H9 (cell line): ENCODE data around the gene DAAM1. TPM values are rescaled to one million over a fixed set of nuclear protein-coding genes. Genes with fewer than 3 reads are reported as not detected.

Source experiments
- DNase-seq: peaks from one replicate; pipeline ENCODE4 v3.0.0-alpha.2; 2017
- H2AFZ ChIP-seq: one replicate; pipeline ENCODE4 v1.6.1; 2013; ENCODE audit warnings: mild to moderate bottlenecking, low read length, control low read depth, moderate library complexity
- H2AK5ac ChIP-seq: 2 replicates; pipeline ENCODE4 v1.6.1; 2013; ENCODE audit warnings: low read length, control low read depth, mixed read lengths; ENCODE audit not compliant: insufficient read length
- H2BK120ac ChIP-seq: one replicate; pipeline ENCODE4 v1.6.1; 2013; ENCODE audit warnings: low read depth, mild to moderate bottlenecking, low read length, control low read depth, inconsistent platforms; ENCODE audit not compliant: poor library complexity, severe bottlenecking
- H2BK12ac ChIP-seq: 2 replicates; pipeline ENCODE4 v1.6.1; 2013; ENCODE audit warnings: low read length, control low read depth, mixed read lengths, low read depth; ENCODE audit not compliant: insufficient read length
- H2BK15ac ChIP-seq: 2 replicates; pipeline ENCODE4 v1.6.1; 2013; ENCODE audit warnings: low read depth, low read length, control low read depth
- H2BK20ac ChIP-seq: one replicate; pipeline ENCODE4 v1.6.1; 2013; ENCODE audit warnings: low read depth, mild to moderate bottlenecking, low read length, control low read depth, inconsistent platforms; ENCODE audit not compliant: poor library complexity, severe bottlenecking
- H2BK5ac ChIP-seq: 2 replicates; pipeline ENCODE4 v1.6.1; 2013; ENCODE audit warnings: low read length, control low read depth, mixed read lengths; ENCODE audit not compliant: insufficient read length
- H3K14ac ChIP-seq: 2 replicates; pipeline ENCODE4 v1.6.1; 2013; ENCODE audit warnings: low read length, control low read depth; ENCODE audit not compliant: insufficient read depth
- H3K18ac ChIP-seq: 2 replicates; pipeline ENCODE4 v1.6.1; 2013; ENCODE audit warnings: low read depth, mild to moderate bottlenecking, mixed read lengths, low read length, control low read depth; ENCODE audit not compliant: insufficient read length
- H3K23ac ChIP-seq: 2 replicates; pipeline ENCODE4 v1.6.1; 2013; ENCODE audit warnings: low read length, control low read depth, mixed read lengths, low read depth; ENCODE audit not compliant: insufficient read length
- H3K23me2 ChIP-seq: 2 replicates; pipeline ENCODE4 v1.6.1; 2013; ENCODE audit warnings: low read depth, mild to moderate bottlenecking, mixed read lengths, low read length, control low read depth; ENCODE audit not compliant: insufficient read length, poor library complexity, severe bottlenecking
- H3K27ac ChIP-seq: 2 replicates; pipeline ENCODE4 v1.5.1; 2013; ENCODE audit warnings: low read length, control low read depth, mixed read lengths, low read depth; ENCODE audit not compliant: insufficient read length
- H3K27me3 ChIP-seq: 2 replicates; pipeline ENCODE4 v1.6.1; 2013; ENCODE audit warnings: low read length, control low read depth, inconsistent platforms; ENCODE audit not compliant: insufficient read depth
- H3K4ac ChIP-seq: 2 replicates; pipeline ENCODE4 v1.6.1; 2013; ENCODE audit warnings: low read depth, mild to moderate bottlenecking, control low read depth, inconsistent platforms, low read length, moderate library complexity
- H3K4me1 ChIP-seq: 2 replicates; pipeline ENCODE4 v1.6.1; 2013; ENCODE audit warnings: low read length, control low read depth, inconsistent platforms; ENCODE audit not compliant: insufficient read depth
- H3K4me2 ChIP-seq: 2 replicates; pipeline ENCODE4 v1.6.1; 2013; ENCODE audit warnings: low read length, control low read depth, mixed read lengths; ENCODE audit not compliant: insufficient read length, insufficient read depth
- H3K56ac ChIP-seq: 2 replicates; pipeline ENCODE4 v1.6.1; 2013; ENCODE audit warnings: low read depth, mild to moderate bottlenecking, mixed read lengths, low read length, control low read depth; ENCODE audit not compliant: insufficient read length
- H3K79me1 ChIP-seq: 2 replicates; pipeline ENCODE4 v1.6.1; 2013; ENCODE audit warnings: low read depth, mild to moderate bottlenecking, moderate library complexity, low read length, control low read depth, inconsistent platforms; ENCODE audit not compliant: insufficient read depth, poor library complexity, severe bottlenecking
- H3K79me2 ChIP-seq: 2 replicates; pipeline ENCODE4 v1.6.1; 2013; ENCODE audit warnings: low read length, control low read depth, inconsistent platforms; ENCODE audit not compliant: insufficient read depth
- H3K9ac ChIP-seq: 2 replicates; pipeline ENCODE4 v1.6.1; 2013; ENCODE audit warnings: low read length, control low read depth, mixed read lengths; ENCODE audit not compliant: insufficient read length; ENCODE audit errors: extremely low read depth
- H3K9me3 ChIP-seq: one replicate; pipeline ENCODE4 v1.6.1; 2013; ENCODE audit warnings: low read depth, low read length, inconsistent platforms; ENCODE audit not compliant: control insufficient read depth
- H3T11ph ChIP-seq: one replicate; pipeline ENCODE4 v1.6.1; 2013; ENCODE audit warnings: mild to moderate bottlenecking, low read length, control low read depth, inconsistent platforms
- H4K20me1 ChIP-seq: one replicate; pipeline ENCODE4 v1.6.1; 2013; ENCODE audit not compliant: control insufficient read depth, insufficient read length, insufficient read depth
- H4K5ac ChIP-seq: 2 replicates; pipeline ENCODE4 v1.6.1; 2013; ENCODE audit warnings: low read depth, mild to moderate bottlenecking, mixed read lengths, low read length, control low read depth; ENCODE audit not compliant: insufficient read length
- H4K8ac ChIP-seq: replicated peaks from 2 replicates; pipeline ENCODE4 v1.6.1; 2013; ENCODE audit warnings: low read length, control low read depth, mixed read lengths, low read depth; ENCODE audit not compliant: insufficient read length
- H4K91ac ChIP-seq: 2 replicates; pipeline ENCODE4 v1.6.1; 2013; ENCODE audit warnings: low read depth, mild to moderate bottlenecking, moderate library complexity, mixed read lengths, low read length, control low read depth; ENCODE audit not compliant: insufficient read length
- H3K27ac Mint-ChIP-seq, 3 experiments: 2 replicates in 2 of 3; 3 replicates in 1 of 3; pipeline ENCODE4 v1.8.0; 2020 to 2021; ENCODE audit warnings: mixed read lengths in 3 of 3, mild to moderate bottlenecking in 1 of 3, moderate library complexity in 1 of 3
- H3K27me3 Mint-ChIP-seq: 2 replicates; pipeline ENCODE4 v1.8.0; 2021; ENCODE audit warnings: low read depth, mild to moderate bottlenecking, moderate library complexity, mixed read lengths
- H3K36me3 Mint-ChIP-seq, 3 experiments: 2 replicates in 2 of 3; 3 replicates in 1 of 3; pipeline ENCODE4 v1.8.0; 2020 to 2021; ENCODE audit warnings: low read depth in 3 of 3, mixed read lengths in 3 of 3; ENCODE audit not compliant: insufficient read depth in 1 of 3
- H3K4me1 Mint-ChIP-seq, 2 experiments: 2 replicates each; pipeline ENCODE4 v1.8.0; 2020; ENCODE audit warnings: mixed read lengths in 2 of 2
- H3K4me3 Mint-ChIP-seq, 2 experiments: 2 replicates in 1 of 2; 3 replicates in 1 of 2; pipeline ENCODE4 v1.8.0; 2020 to 2021; ENCODE audit warnings: mild to moderate bottlenecking in 2 of 2, mixed read lengths in 2 of 2, moderate library complexity in 1 of 2
- H3K9me3 Mint-ChIP-seq, 2 experiments: 2 replicates in 1 of 2; 3 replicates in 1 of 2; pipeline ENCODE4 v1.8.0; 2020; ENCODE audit warnings: mild to moderate bottlenecking in 2 of 2, mixed read lengths in 2 of 2, moderate library complexity in 1 of 2
- WGBS: extraction: QIAGEN DNeasy Blood & Tissue Kit; methylation state at CpG from one replicate; pipeline ENCODE4 v1.1.7; 2013; ENCODE audit warnings: missing lambda C conversion rate, low lambda C conversion rate, mixed read lengths; ENCODE audit not compliant: insufficient read length; ENCODE audit errors: extremely low coverage; 5-methylcytosine and 5-hydroxymethylcytosine counted together
- total RNA-seq: library from RNA; stranded (reverse); gene quantifications from 2 replicates; pipeline ENCODE4 v1.2.1, GENCODE V29; 2021
- TF ChIP-seq, protein P1 (sequence below): fragments of 200-600 bp; sonication (generic); conservative IDR thresholded peaks from 3 replicates; pipeline ENCODE4 v1.8.0; 2021; ENCODE audit warnings: antibody characterized with exemption, mild to moderate bottlenecking

The DAAM1 gene
- total RNA-seq, 1 experiment from 2014 or later = 19.5 TPM

DNA sequence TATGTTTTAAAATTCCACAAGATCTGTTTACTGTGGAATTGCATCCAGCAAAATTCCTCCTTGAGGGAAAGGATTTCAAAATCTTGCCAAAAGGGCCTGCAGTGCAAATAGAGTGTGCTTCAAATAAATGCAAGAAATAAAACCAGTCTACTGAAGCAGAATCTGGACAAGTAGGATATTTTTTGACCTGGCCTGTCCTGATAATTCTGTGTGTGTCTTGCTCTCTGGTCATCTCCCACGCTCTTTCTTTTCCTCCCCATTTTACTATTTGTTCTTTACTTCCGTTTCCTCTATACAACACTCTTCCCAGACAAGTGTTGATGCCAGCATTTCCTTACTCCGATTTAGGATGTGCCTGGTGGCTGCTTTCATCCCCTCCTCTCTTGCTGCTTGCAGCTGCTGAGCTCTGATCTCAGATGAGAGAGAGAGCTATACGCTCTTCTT is 160.8 kb downstream of the DAAM1 start:
- H3K4me1 Mint-ChIP-seq = peaks cover 14 to 17% of the 10 kb centered on the region in 2 experiments
- Histone ChIP-seq H4K5ac (no peak overlapping the region), H2AK5ac (no peak overlapping the region), H3K9me3 (no peaks in the 10 kb centered on the region), H3K4ac (no peak overlapping the region), H2BK15ac (no peak overlapping the region), H3K4me2 (no peak overlapping the region), H2BK20ac (no peak overlapping the region), H2BK120ac (no peak overlapping the region), H3K4me1 (peaks cover 6% of the 10 kb centered on the region; the same call in 1 of the 2 replicates), H3K23me2 (no peaks in the 10 kb centered on the region), H4K20me1 (no peaks in the 10 kb centered on the region), H2BK12ac (no peak overlapping the region), H3T11ph (no peak overlapping the region), H3K9ac (no peak overlapping the region), H3K14ac (no peak overlapping the region), H3K79me2 (no peaks in the 10 kb centered on the region), H4K8ac (no peak overlapping the region), H3K79me1 (no peaks in the 10 kb centered on the region), H3K23ac (no peak overlapping the region), H2BK5ac (no peak overlapping the region), H3K27ac (no peak overlapping the region), H3K56ac (no peak overlapping the region), H4K91ac (no peak overlapping the region), H3K18ac (no peak overlapping the region), H2AFZ (no peak overlapping the region), H3K27me3 (no peaks in the 10 kb centered on the region)
- H3K36me3 Mint-ChIP-seq = peaks cover 0 to 8% (median 5%) of the 10 kb centered on the region in 3 experiments; a peak in 2 of 7 replicates
- no peaks in the 10 kb centered on the region for H3K27me3 Mint-ChIP-seq
- H3K4me3 Mint-ChIP-seq = no peak overlapping the region
- no peak for DNase-seq
- no CpG with 5 or more reads among the region's 4 CpGs for WGBS
- TF ChIP-seq, protein P1, sequence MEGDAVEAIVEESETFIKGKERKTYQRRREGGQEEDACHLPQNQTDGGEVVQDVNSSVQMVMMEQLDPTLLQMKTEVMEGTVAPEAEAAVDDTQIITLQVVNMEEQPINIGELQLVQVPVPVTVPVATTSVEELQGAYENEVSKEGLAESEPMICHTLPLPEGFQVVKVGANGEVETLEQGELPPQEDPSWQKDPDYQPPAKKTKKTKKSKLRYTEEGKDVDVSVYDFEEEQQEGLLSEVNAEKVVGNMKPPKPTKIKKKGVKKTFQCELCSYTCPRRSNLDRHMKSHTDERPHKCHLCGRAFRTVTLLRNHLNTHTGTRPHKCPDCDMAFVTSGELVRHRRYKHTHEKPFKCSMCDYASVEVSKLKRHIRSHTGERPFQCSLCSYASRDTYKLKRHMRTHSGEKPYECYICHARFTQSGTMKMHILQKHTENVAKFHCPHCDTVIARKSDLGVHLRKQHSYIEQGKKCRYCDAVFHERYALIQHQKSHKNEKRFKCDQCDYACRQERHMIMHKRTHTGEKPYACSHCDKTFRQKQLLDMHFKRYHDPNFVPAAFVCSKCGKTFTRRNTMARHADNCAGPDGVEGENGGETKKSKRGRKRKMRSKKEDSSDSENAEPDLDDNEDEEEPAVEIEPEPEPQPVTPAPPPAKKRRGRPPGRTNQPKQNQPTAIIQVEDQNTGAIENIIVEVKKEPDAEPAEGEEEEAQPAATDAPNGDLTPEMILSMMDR = no peak
- no peaks in the 10 kb centered on the region for H3K9me3 Mint-ChIP-seq
- no peak overlapping the region for H3K27ac Mint-ChIP-seq
